PC-3 (cell line): ENCODE measurements around the gene KISS1R. TPM values are rescaled to one million over a fixed set of nuclear protein-coding genes. Genes with fewer than 3 reads are reported as not detected.

Experiments used
- ATAC-seq: fragments of 200-7000 bp; cut with Tn5 transposase; 2 replicates; pipeline ENCODE4 v1.9.1; 2020; ENCODE audit warnings: mild to moderate bottlenecking, moderate library complexity
- BruUV-seq: library from RNA; stranded (reverse); fragments of 400-500 nt; replicated peaks from 2 replicates; lab custom pipeline; 2021; lab: Mats Ljungman, UMichigan
- CTCF ChIA-PET: fragments of 300-600 bp; sonication (Branson Sonifier 250); formaldehyde crosslinking; loops from one replicate; lab custom pipeline; 2022; ENCODE audit warnings: antibody characterized with exemption; lab: Charles Lee
- POLR2A ChIA-PET: fragments of 300-600 bp; sonication (Branson Sonifier 250); formaldehyde crosslinking; loops from one replicate; lab custom pipeline; 2022; ENCODE audit warnings: antibody characterized with exemption; ENCODE audit not compliant: unreplicated experiment; lab: Charles Lee
- DNase-seq: peaks from one replicate; pipeline ENCODE4 v3.0.0-alpha.2; 2015
- H2AFZ ChIP-seq: fragments of 300-600 bp; sonication (generic); 2 replicates; pipeline ENCODE4 v1.6.0; 2016; ENCODE audit warnings: antibody characterized with exemption, low read length
- H3F3A ChIP-seq: fragments of 300-600 bp; sonication (generic); one replicate; pipeline ENCODE4 v1.6.0; 2017; ENCODE audit warnings: antibody characterized with exemption, low read length, control low read depth, mild to moderate bottlenecking; ENCODE audit not compliant: unreplicated experiment
- H3K27ac ChIP-seq: fragments of 300-600 bp; sonication (generic); 2 replicates; pipeline ENCODE4 v1.5.1; 2016; ENCODE audit warnings: mild to moderate bottlenecking, low read length
- H3K27me3 ChIP-seq: fragments of 300-600 bp; sonication (generic); 2 replicates; pipeline ENCODE4 v1.6.1; 2016; ENCODE audit warnings: low read length, mixed read lengths
- H3K36me3 ChIP-seq: fragments of 300-600 bp; sonication (generic); 2 replicates; pipeline ENCODE4 v1.6.1; 2016; ENCODE audit warnings: low read depth, mixed run types, low read length, mixed read lengths
- H3K4me1 ChIP-seq: fragments of 300-600 bp; sonication (generic); 2 replicates; pipeline ENCODE4 v1.5.1; 2016; ENCODE audit warnings: low read length; ENCODE audit not compliant: insufficient read depth
- H3K4me2 ChIP-seq: fragments of 300-600 bp; sonication (generic); 2 replicates; pipeline ENCODE4 v1.6.0; 2016; ENCODE audit warnings: low read length
- H3K4me3 ChIP-seq: fragments of 300-600 bp; sonication (generic); 2 replicates; pipeline ENCODE4 v1.5.1; 2016; ENCODE audit warnings: mild to moderate bottlenecking, low read length, mixed read lengths
- H3K79me2 ChIP-seq: fragments of 300-600 bp; sonication (generic); 2 replicates; pipeline ENCODE4 v1.6.1; 2017; ENCODE audit warnings: low read length, mixed read lengths
- H3K9ac ChIP-seq: fragments of 300-600 bp; sonication (generic); 2 replicates; pipeline ENCODE4 v1.6.0; 2016; ENCODE audit warnings: mild to moderate bottlenecking, low read length
- H3K9me2 ChIP-seq: fragments of 300-600 bp; sonication (generic); replicated peaks from 2 replicates; pipeline ENCODE4 v1.6.1; 2016; ENCODE audit warnings: mixed run types, low read length, mixed read lengths
- H3K9me3 ChIP-seq: fragments of 300-600 bp; sonication (generic); 2 replicates; pipeline ENCODE4 v1.6.1; 2016; ENCODE audit warnings: low read length, mixed read lengths
- H4K20me1 ChIP-seq: fragments of 300-600 bp; sonication (generic); 2 replicates; pipeline ENCODE4 v1.6.1; 2016; ENCODE audit warnings: low read length, mixed read lengths
- CTCF ChIP-seq: fragments of 300-600 bp; sonication (generic); conservative IDR thresholded peaks from 2 replicates; pipeline ENCODE4 v1.5.1; 2017; ENCODE audit warnings: antibody characterized with exemption, low read depth, mild to moderate bottlenecking, low read length
- EZH2 ChIP-seq: fragments of 300-600 bp; sonication (generic); IDR thresholded peaks from one replicate; pipeline ENCODE4 v1.6.1; 2017; ENCODE audit warnings: antibody characterized with exemption, mild to moderate bottlenecking, low read length; ENCODE audit not compliant: unreplicated experiment
- EZH2phosphoT487 ChIP-seq: fragments of 300-600 bp; sonication (generic); IDR thresholded peaks from 2 replicates; pipeline ENCODE4 v1.6.1; 2018; ENCODE audit warnings: mild to moderate bottlenecking, antibody characterized with exemption, low read length, borderline replicate concordance
- intact Hi-C: fragments of 100-400 bp; cut with micrococcal nuclease; formaldehyde crosslinking; loops from 2 replicates; pipeline ENCODE4 v1.9.0; 2023
- total RNA-seq: library from RNA; depleted of rRNA; stranded (reverse); fragments of >200 nt; gene quantifications from 2 replicates; pipeline ENCODE4 v1.2.3, GENCODE V29; 2014

KISS1R gene
- total RNA-seq, 1 experiment from 2014 or later, result 3.9 TPM

GRCh38 chr19:939439-939838, 22.3 kb downstream of the KISS1R start:
- intact Hi-C loops, result no loop called here
- H3K27ac ChIP-seq, result no peak overlapping the region
- POLR2A ChIA-PET, result no interaction called here
- no peaks in the 10 kb centered on the region for H4K20me1 ChIP-seq
- H3K79me2 ChIP-seq, result peaks cover 4% of the 10 kb centered on the region; the same call in 1 of the 2 replicates
- no peaks in the 10 kb centered on the region for H3K9me3 ChIP-seq
- H3K27me3 ChIP-seq, result no peaks in the 10 kb centered on the region
- BruUV-seq, result no TSS peak
- CTCF ChIA-PET, result no interaction called here
- no peaks in the 10 kb centered on the region for H3K9me2 ChIP-seq
- no peak for ATAC-seq
- H3F3A ChIP-seq, result no peaks in the 10 kb centered on the region
- H3K36me3 ChIP-seq, result no peaks in the 10 kb centered on the region
- no peak for DNase-seq
- no peak overlapping the region for H2AFZ ChIP-seq
- H3K9ac ChIP-seq, result no peak overlapping the region
- TF ChIP-seq CTCF, result no peak
- TF ChIP-seq EZH2phosphoT487, result no peak
- no peak for TF ChIP-seq EZH2
- no peak overlapping the region for H3K4me2 ChIP-seq
- no peak overlapping the region for H3K4me3 ChIP-seq
- peaks cover 25% of the 10 kb centered on the region; the same call in 1 of the 2 replicates for H3K4me1 ChIP-seq

GRCh38 chr19:939922-940321, 22.8 kb downstream of the KISS1R start:
- ChIA-PET CTCF (no interaction called here), POLR2A (no interaction called here)
- H3F3A ChIP-seq, result no peaks in the 10 kb centered on the region
- DNase-seq (no peak), ATAC-seq (no peak)
- no peak overlapping the region for H3K4me3 ChIP-seq
- H3K36me3 ChIP-seq, result no peaks in the 10 kb centered on the region
- no peaks in the 10 kb centered on the region for H3K27me3 ChIP-seq
- TF ChIP-seq EZH2phosphoT487 (no peak), EZH2 (no peak), CTCF (no peak)
- no peaks in the 10 kb centered on the region for H3K9me2 ChIP-seq
- no peak overlapping the region for H3K4me2 ChIP-seq
- peaks cover 20% of the 10 kb centered on the region; the same call in 1 of the 2 replicates for H3K4me1 ChIP-seq
- no peak overlapping the region for H3K9ac ChIP-seq
- H4K20me1 ChIP-seq, result no peaks in the 10 kb centered on the region
- H2AFZ ChIP-seq, result no peak overlapping the region
- H3K9me3 ChIP-seq, result no peaks in the 10 kb centered on the region
- H3K27ac ChIP-seq, result no peak overlapping the region
- intact Hi-C loops, result no loop called here
- no TSS peak for BruUV-seq
- peaks cover 4% of the 10 kb centered on the region; the same call in 1 of the 2 replicates for H3K79me2 ChIP-seq

- POLR2A ChIA-PET, result no interaction called here
- DNase-seq (peak; percentile 66), ATAC-seq (peak; percentile 85)
- Histone ChIP-seq H3K9me3 (no peaks in the 10 kb centered on the region), H3K4me2 (peak overlapping the region; percentile 85), H3K9ac (0 out of 2 replicates have a peak overlapping the region, but pooled peaks have one; percentile 1), H3K36me3 (no peaks in the 10 kb centered on the region), H3F3A (no peaks in the 10 kb centered on the region), H3K4me1 (peaks cover 17% of the 10 kb centered on the region; the same call in 1 of the 2 replicates), H2AFZ (peak overlapping the region; percentile 67), H3K79me2 (peaks cover 4% of the 10 kb centered on the region; the same call in 1 of the 2 replicates), H3K27ac (peak overlapping the region; percentile 15; the same call in 1 of the 2 replicates), H4K20me1 (no peaks in the 10 kb centered on the region), H3K9me2 (no peaks in the 10 kb centered on the region), H3K27me3 (no peaks in the 10 kb centered on the region), H3K4me3 (peak overlapping the region; percentile 64)
- no TSS peak for BruUV-seq
- CTCF ChIA-PET, result no interaction called here
- TF ChIP-seq CTCF (no peak), EZH2phosphoT487 (peak; percentile 92)
- intact Hi-C loops, result no loop called here
These were observed 23.6 kb downstream of the KISS1R start for GRCh38 chr19:940591-941291.
